Endometrial microvascular endothelial cells (primary cell): Measurements from ENCODE around the gene TMEM198. TPM values are rescaled to one million over a fixed set of nuclear protein-coding genes. Genes with fewer than 3 reads are reported as not detected.

ENCODE experiments used
- in situ Hi-C: cut with HindIII; loops from 2 replicates; pipeline ENCODE4 v1.10.0; 2017; ENCODE audit warnings: low sequenced_read_pairs, low pct_unique_long_range_greater_than_20kb; ENCODE audit errors: inconsistent ontology term
- total RNA-seq: library from RNA; depleted of rRNA; stranded (reverse); fragments of >200 nt; gene quantifications from one replicate; pipeline ENCODE4 v1.2.3, GENCODE V29; 2015; ENCODE audit errors: inconsistent ontology term

The TMEM198 gene
- total RNA-seq, 1 donor from 2014 or later, result not detected

GRCh38 chr2:219508444-219508734 is 35.4 kb upstream of the TMEM198 start:
- in situ Hi-C loops, result no loop called here

- in situ Hi-C loops, result no loop called here
Observed at GRCh38 chr2:219508971-219509779, 34.7 kb upstream of the TMEM198 start.

GRCh38 chr2:219509780-219510511 is 33.9 kb upstream of the TMEM198 start:
- in situ Hi-C loops, result no loop called here

- in situ Hi-C loops, result no loop called here
Observed at GRCh38 chr2:219510512-219511135, 33.2 kb upstream of the TMEM198 start.

GRCh38 chr2:219511547-219512325 is 32.1 kb upstream of the TMEM198 start:
- in situ Hi-C loops, result no loop called here

- in situ Hi-C loops, result no loop called here
Observed at GRCh38 chr2:219512524-219513216, 31.2 kb upstream of the TMEM198 start.

GRCh38 chr2:219513787-219514186 is 30.0 kb upstream of the TMEM198 start:
- in situ Hi-C loops, result no loop called here

GRCh38 chr2:219514196-219514761 is 29.5 kb upstream of the TMEM198 start, which contains the start of gene ASIC4:
TSS of gene ASIC4 (plus strand) at chr2:219514482. CDS start at chr2:219514725, 243 bp downstream.
- in situ Hi-C loops, result no loop called here

GRCh38 chr2:219514836-219515235 is 29.0 kb upstream of the TMEM198 start:
- in situ Hi-C loops, result no loop called here

GRCh38 chr2:219515874-219516629 is 27.8 kb upstream of the TMEM198 start:
- in situ Hi-C loops, result no loop called here

GRCh38 chr2:219516888-219517287 is 26.9 kb upstream of the TMEM198 start:
- in situ Hi-C loops, result no loop called here

- in situ Hi-C loops, result no loop called here
Observed at GRCh38 chr2:219517954-219518778, 25.7 kb upstream of the TMEM198 start.

- in situ Hi-C loops, result no loop called here
Observed at GRCh38 chr2:219519526-219519916, 24.3 kb upstream of the TMEM198 start.

- in situ Hi-C loops, result no loop called here
Observed at GRCh38 chr2:219520079-219520478, 23.7 kb upstream of the TMEM198 start.

- in situ Hi-C loops, result no loop called here
Observed at GRCh38 chr2:219521066-219521880, 22.6 kb upstream of the TMEM198 start.
